Heart right ventricle (tissue), 16 donors: ENCODE results near the gene HAO2. TPM values are rescaled to one million over a fixed set of nuclear protein-coding genes. Genes with fewer than 3 reads are reported as not detected.

Experiments
- ATAC-seq, 8 donors: fragments of 200-7000 bp; cut with Tn5 transposase; one replicate each; pipeline ENCODE4 v1.9.1; 2020; ENCODE audit warnings: mild to moderate bottlenecking in 8 of 8, moderate library complexity in 8 of 8, moderate number of reproducible peaks in 1 of 8
- DNase-seq, 2 donors: peaks; one replicate each; pipeline ENCODE4 v3.0.0-alpha.2; 2020
- H3K27ac ChIP-seq, 10 donors: fragments of 200-600 bp; sonication (generic) in 2 of 10; one replicate each; pipeline versions ENCODE4 v1.5.0 to v1.8.0; 2020 to 2022; ENCODE audit warnings: mild to moderate bottlenecking in 3 of 10
- H3K27me3 ChIP-seq, 7 donors: fragments of 200-600 bp; one replicate each; pipeline ENCODE4 v1.8.0; 2021 to 2022; ENCODE audit warnings: mild to moderate bottlenecking in 2 of 7
- H3K36me3 ChIP-seq, 9 donors: fragments of 200-600 bp; sonication (generic) in 1 of 9; one replicate each; pipeline versions ENCODE4 v1.5.0 to v1.8.0; 2020 to 2022; ENCODE audit warnings: mild to moderate bottlenecking in 2 of 9
- H3K4me1 ChIP-seq, 9 donors: fragments of 200-600 bp; sonication (generic) in 1 of 9; one replicate each; pipeline versions ENCODE4 v1.5.0 to v1.8.0; 2020 to 2022; ENCODE audit warnings: mild to moderate bottlenecking in 4 of 9
- H3K4me3 ChIP-seq, 10 donors: fragments of 200-600 bp; sonication (generic) in 2 of 10; one replicate each; pipeline versions ENCODE4 v1.5.0 to v1.8.0; 2020 to 2022; ENCODE audit warnings: mild to moderate bottlenecking in 7 of 10, moderate library complexity in 2 of 10
- H3K9me3 ChIP-seq, 11 donors: fragments of 200-600 bp in 10 of 11; sonication (generic) in 2 of 11; one replicate each; pipeline versions ENCODE4 v1.5.0 to v1.8.0; 2013 to 2022; ENCODE audit warnings: mild to moderate bottlenecking in 2 of 11, control low read depth in 1 of 11, moderate library complexity in 1 of 11
- WGBS, 2 donors: extraction: QIAGEN DNeasy Blood & Tissue Kit; methylation state at CpG; one replicate each; pipeline ENCODE4 v1.1.7; 2013; ENCODE audit warnings: inconsistent platforms in 1 of 2; 5-methylcytosine and 5-hydroxymethylcytosine counted together
- intact Hi-C, 10 donors: fragments of 100-400 bp; cut with DNase I; formaldehyde crosslinking; loops; one replicate each; pipeline versions ENCODE4 v1.11.1 to v1.14.2; 2022
- polyA plus RNA-seq, 2 donors: library from polyadenylated mRNA; stranded (reverse); fragments of 200-250 nt; gene quantifications; one replicate each; pipeline ENCODE4 v1.2.3, GENCODE V29; 2013
- total RNA-seq, 10 donors: library from RNA; stranded (reverse); fragmentation: NEBNext Ultra II Directional in 3 of 10; extraction: Animal tissue kit (Norgen Biotek cat#: 25700) in 3 of 10; gene quantifications; one replicate each; pipeline versions ENCODE4 v1.2.1 to v1.2.4, GENCODE V29; 2021 to 2023
- TF ChIP-seq, protein P1 (sequence below), 9 donors: fragments of 200-600 bp; sonication (generic) in 2 of 9; IDR thresholded peaks; one replicate each; pipeline versions ENCODE4 v1.5.0 to v1.8.0; 2021 to 2022; ENCODE audit warnings: antibody characterized with exemption in 9 of 9, mild to moderate bottlenecking in 5 of 9, moderate library complexity in 1 of 9
- donor health status: Arrhythmogenic right ventricular cardiomyopathy.
- donor health status: ischemic (EF 13 %, LVEDD 7.1; RV severe dilation, severe dysfunction).
- donor health status: healthy with polysubstance abuse.
- donor health status: DM: no; HTN: yes; CAD: no.
- donor health status: DM: no; HTN: no; CAD: no.
- donor health status: ischemic (EF 25% LVEDD 6.9; RV normal size, moderate dysfunction).
- donor health status: ischemic (EF 25% LVEDD 5.7; RV mildly dilated, moderate dysfunction).
- donor health status: healthy.
- donor health status: DM: yes; HTN: yes; CAD: no.
- donor health status: Ischemic cardiomyopathy.
- donor health status: ischemic (EF 35%, LVEDD 5.7; RV mildly dilated, moderate dysfunction).
- donor health status: nonischemic (EF 11% LVEDD 7.7; RV severe dilation, severe dysfunction).
- donor health status: DM: yes; HTN: yes; CAD: no.
- donor health status: PGD.
- donor health status: ischemic (EF 29% LVEDD 5.4; RV normal size, mild dysfunction).
- donor health status: nonischemic (EF 23%, LVEDD 6.1; RV moderate dilation, normal function).

Gene HAO2
- total and polyA plus RNA-seq, 12 donors, result 0.01 TPM; not detected in 11

DNA sequence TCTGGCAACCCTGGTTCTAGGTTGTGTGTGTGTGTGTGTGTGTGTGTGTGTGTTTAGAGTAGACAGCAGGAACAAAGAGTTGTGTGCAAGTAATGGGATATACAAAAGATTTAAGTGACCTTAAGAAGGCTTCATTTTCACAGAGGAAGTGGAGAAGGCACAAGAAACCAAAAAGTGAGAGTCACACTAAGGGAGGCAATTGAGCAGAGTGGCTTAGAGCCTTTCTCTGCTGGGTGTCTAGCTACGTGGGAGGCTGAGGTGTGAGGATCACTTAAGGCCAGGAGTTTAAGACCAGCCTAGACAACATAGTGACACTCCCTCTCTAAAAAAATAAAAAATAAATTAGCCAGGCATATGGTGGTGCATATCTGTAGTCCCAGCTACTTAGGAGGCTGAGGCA is 44.4 kb upstream of the HAO2 start:
- Histone ChIP-seq H3K27me3 (peaks cover 0 to 17% (median 11%) of the 10 kb centered on the region in 7 donors), H3K4me1 (peaks cover 0 to 13% (median 6%) of the 10 kb centered on the region in 9 donors), H3K4me3 (no peak overlapping the region), H3K36me3 (no peaks in the 10 kb centered on the region), H3K9me3 (no peaks in the 10 kb centered on the region), H3K27ac (peak overlapping the region in 4 of 10 donors; percentile 19 to 35 (median 28))
- TF ChIP-seq, protein P1, sequence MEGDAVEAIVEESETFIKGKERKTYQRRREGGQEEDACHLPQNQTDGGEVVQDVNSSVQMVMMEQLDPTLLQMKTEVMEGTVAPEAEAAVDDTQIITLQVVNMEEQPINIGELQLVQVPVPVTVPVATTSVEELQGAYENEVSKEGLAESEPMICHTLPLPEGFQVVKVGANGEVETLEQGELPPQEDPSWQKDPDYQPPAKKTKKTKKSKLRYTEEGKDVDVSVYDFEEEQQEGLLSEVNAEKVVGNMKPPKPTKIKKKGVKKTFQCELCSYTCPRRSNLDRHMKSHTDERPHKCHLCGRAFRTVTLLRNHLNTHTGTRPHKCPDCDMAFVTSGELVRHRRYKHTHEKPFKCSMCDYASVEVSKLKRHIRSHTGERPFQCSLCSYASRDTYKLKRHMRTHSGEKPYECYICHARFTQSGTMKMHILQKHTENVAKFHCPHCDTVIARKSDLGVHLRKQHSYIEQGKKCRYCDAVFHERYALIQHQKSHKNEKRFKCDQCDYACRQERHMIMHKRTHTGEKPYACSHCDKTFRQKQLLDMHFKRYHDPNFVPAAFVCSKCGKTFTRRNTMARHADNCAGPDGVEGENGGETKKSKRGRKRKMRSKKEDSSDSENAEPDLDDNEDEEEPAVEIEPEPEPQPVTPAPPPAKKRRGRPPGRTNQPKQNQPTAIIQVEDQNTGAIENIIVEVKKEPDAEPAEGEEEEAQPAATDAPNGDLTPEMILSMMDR (IDR thresholded peaks at IDR 0.05), result no peak
- ATAC-seq (no peak), DNase-seq (no peak)
- intact Hi-C loops, result no loop called here
- 65 to 71% methylated on average over 1 of the region's 1 CpG for WGBS, 2 donors

DNA sequence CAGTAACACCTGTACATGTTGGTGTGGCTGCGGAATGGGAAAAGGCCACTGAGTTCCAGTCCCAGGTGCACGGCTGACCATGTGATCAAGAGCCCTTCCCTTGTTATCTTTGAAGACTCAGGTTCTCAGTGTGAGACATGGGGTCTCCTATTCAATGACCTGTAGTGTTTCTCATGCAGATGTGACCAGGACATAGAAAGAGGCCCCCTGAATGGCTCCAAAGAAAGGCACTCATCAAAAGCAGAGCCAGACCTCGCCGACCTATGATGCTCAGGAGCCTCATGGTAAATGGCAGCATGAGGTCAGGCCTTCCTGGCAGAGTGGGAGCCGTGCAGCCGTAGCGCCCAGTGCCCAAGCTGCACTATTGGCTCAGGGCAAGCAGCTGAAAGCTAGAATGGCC is 42.3 kb upstream of the HAO2 start:
- H3K4me1 ChIP-seq, result peaks cover 0 to 13% (median 6%) of the 10 kb centered on the region in 9 donors
- TF ChIP-seq, protein P1 (IDR thresholded peaks at IDR 0.05), result no peak
- DNase-seq (no peak), ATAC-seq (no peak)
- H3K9me3 ChIP-seq, result no peaks in the 10 kb centered on the region
- no peaks in the 10 kb centered on the region for H3K36me3 ChIP-seq
- H3K27ac ChIP-seq, result no peak overlapping the region
- intact Hi-C loops, result no loop called here
- WGBS, 2 donors, result 89 to 92% methylated on average over 7 of the region's 7 CpGs
- no peak overlapping the region for H3K4me3 ChIP-seq
- peaks cover 0 to 20% (median 12%) of the 10 kb centered on the region in 7 donors for H3K27me3 ChIP-seq

DNA sequence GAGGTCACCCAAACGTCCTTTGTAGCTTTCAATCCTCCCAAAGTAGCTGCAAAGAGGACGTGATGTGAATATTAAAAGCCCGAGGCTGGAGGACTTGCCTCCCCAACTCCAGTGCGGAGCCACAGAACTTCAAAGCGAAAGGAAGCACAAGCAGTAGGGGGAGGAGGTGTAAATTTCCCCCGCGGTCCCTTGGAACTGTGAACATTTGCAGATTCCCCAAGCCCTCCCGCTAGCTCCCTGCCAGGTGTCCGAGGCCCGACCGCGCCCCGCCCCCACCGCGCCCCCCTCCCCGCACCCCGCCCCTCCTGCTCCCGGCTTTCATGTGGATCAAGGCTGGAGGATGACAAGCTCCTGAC is 41.5 kb upstream of the HAO2 start:
- peaks cover 0 to 20% (median 12%) of the 10 kb centered on the region in 7 donors for H3K27me3 ChIP-seq
- peak overlapping the region in 9 of 10 donors; percentile 13 to 57 (median 45) for H3K4me3 ChIP-seq
- ATAC-seq (peak in 1 of 8 donors; percentile 15), DNase-seq (no peak)
- H3K9me3 ChIP-seq, result no peaks in the 10 kb centered on the region
- H3K4me1 ChIP-seq, result peaks cover 0 to 13% (median 6%) of the 10 kb centered on the region in 9 donors
- WGBS, 2 donors, result 10 to 11% methylated on average over 17 to 18 of the region's 18 CpGs
- intact Hi-C loops, result no loop called here
- no peaks in the 10 kb centered on the region for H3K36me3 ChIP-seq
- H3K27ac ChIP-seq, result no peak overlapping the region
- TF ChIP-seq, protein P1 (IDR thresholded peaks at IDR 0.05), result no peak

DNA sequence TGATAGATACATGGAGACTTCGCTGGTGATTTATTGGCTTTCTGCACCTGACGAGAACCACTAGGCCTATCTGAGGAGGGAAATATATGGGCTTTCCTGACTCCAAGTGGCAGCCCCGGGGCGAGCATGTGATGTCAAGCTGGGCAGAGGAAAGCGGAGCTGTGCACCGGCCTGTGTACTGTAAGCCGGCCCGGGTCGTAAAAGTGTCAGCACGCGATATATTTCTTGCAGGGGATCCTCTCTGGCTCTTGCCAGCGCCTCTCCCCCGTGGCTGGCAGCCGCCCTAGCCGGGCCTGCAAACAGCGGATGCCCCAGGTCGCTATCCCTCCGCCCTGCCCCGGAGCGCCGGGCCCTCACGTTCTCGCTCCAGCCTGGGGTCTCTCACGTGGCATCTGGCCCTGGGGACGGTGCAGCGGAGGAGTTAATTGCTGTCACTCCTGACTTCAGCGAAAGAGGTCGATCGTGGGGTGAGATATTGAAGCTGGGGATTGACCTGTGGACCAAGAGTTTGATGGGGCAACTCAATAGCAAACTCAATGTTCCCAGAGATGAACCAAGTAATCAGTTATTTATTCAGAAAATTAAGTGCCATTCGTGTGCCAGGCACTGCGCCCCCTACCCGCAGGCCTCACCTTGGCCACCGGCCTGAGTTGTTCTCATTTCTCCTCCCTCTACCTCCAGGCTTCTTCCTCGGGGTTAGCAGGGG is 41.0 kb upstream of the HAO2 start:
- Histone ChIP-seq H3K9me3 (no peaks in the 10 kb centered on the region), H3K4me3 (peak overlapping the region; percentile 13 to 57 (median 44)), H3K27me3 (peaks cover 0 to 20% (median 12%) of the 10 kb centered on the region in 7 donors), H3K27ac (no peak overlapping the region), H3K36me3 (no peaks in the 10 kb centered on the region), H3K4me1 (peaks cover 0 to 13% (median 6%) of the 10 kb centered on the region in 9 donors)
- peak in 6 of 8 donors; percentile 35 to 64 (median 45) for ATAC-seq
- intact Hi-C loops, result no loop called here
- WGBS, 2 donors, result 8 to 11% methylated on average over 34 of the region's 34 CpGs
- DNase-seq, result no peak
- TF ChIP-seq, protein P1 (IDR thresholded peaks at IDR 0.05), result peak in 3 of 9 donors; percentile 14 to 30 (median 22)
